HepG2 (cell line): ENCODE measurements around the gene CDC6. TPM values are rescaled to one million over a fixed set of nuclear protein-coding genes. Genes with fewer than 3 reads are reported as not detected.
A peak's percentile ranks its signal among the peaks of the same experiment; 100 is the strongest.

Experiments used
- AHR ChIP-seq: IDR thresholded peaks from 2 replicates; pipeline ENCODE4 v1.6.1; 2018; ENCODE audit warnings: missing genetic modification reagents, missing compliant biosample characterization
- ARNTL ChIP-seq: sonication (generic); formaldehyde crosslinking; IDR thresholded peaks from 2 replicates; pipeline ENCODE4 v1.4.0; 2020; ENCODE audit warnings: mild to moderate bottlenecking, missing genetic modification reagents
- CHCHD3 ChIP-seq: sonication (generic); formaldehyde crosslinking; IDR thresholded peaks from 2 replicates; pipeline ENCODE4 v1.8.0; 2022; ENCODE audit warnings: mild to moderate bottlenecking, missing genetic modification reagents, moderate library complexity
- CSRNP1 ChIP-seq: sonication (generic); formaldehyde crosslinking; IDR thresholded peaks from 2 replicates; pipeline ENCODE4 v1.8.1; 2023; ENCODE audit warnings: mild to moderate bottlenecking, missing genetic modification reagents
- HNF4G ChIP-seq, 2 experiments: sonication (generic) in 1 of 2; formaldehyde crosslinking in 1 of 2; IDR thresholded peaks; 2 replicates each; pipeline versions ENCODE4 v1.4.0 to v1.6.1; 2011 to 2020; ENCODE audit warnings: borderline replicate concordance in 2 of 2, low read depth in 2 of 2, mild to moderate bottlenecking in 2 of 2, low read length in 1 of 2, missing genetic modification reagents in 1 of 2, moderate library complexity in 1 of 2
- MAFK ChIP-seq, 2 experiments: IDR thresholded peaks in 1 of 2; conservative IDR thresholded peaks in 1 of 2; 2 replicates each; pipeline ENCODE4 v1.6.1; 2011; ENCODE audit warnings: improper control_type of control experiment in 2 of 2, low read length in 2 of 2
- PRPF4 ChIP-seq: fragments of 200-400 bp; formaldehyde crosslinking; IDR thresholded peaks from 2 replicates; pipeline ENCODE4 v1.6.1; 2016; ENCODE audit warnings: low read length, low read depth; ENCODE audit not compliant: poor library complexity, severe bottlenecking
- RORA ChIP-seq: sonication (generic); formaldehyde crosslinking; IDR thresholded peaks from 2 replicates; pipeline ENCODE4 v1.5.0; 2020; ENCODE audit warnings: mild to moderate bottlenecking, missing genetic modification reagents, moderate library complexity
- ZNF224 ChIP-seq: sonication (generic); formaldehyde crosslinking; IDR thresholded peaks from 2 replicates; pipeline ENCODE4 v1.5.0; 2020; ENCODE audit warnings: mild to moderate bottlenecking, missing genetic modification reagents
- ZNF274 ChIP-seq: sonication (generic); formaldehyde crosslinking; IDR thresholded peaks from 2 replicates; pipeline ENCODE4 v1.5.1; 2020; ENCODE audit warnings: mild to moderate bottlenecking, missing genetic modification reagents
- ZNF414 ChIP-seq: sonication (generic); formaldehyde crosslinking; IDR thresholded peaks from 2 replicates; pipeline ENCODE4 v1.5.0; 2020; ENCODE audit warnings: missing genetic modification reagents
- ZNF558 ChIP-seq: sonication (generic); formaldehyde crosslinking; IDR thresholded peaks from 2 replicates; pipeline ENCODE4 v1.9.0; 2022; ENCODE audit warnings: mild to moderate bottlenecking, missing genetic modification reagents, borderline replicate concordance
- ZNF746 ChIP-seq: sonication (generic); formaldehyde crosslinking; IDR thresholded peaks from 2 replicates; pipeline ENCODE4 v1.8.0; 2022; ENCODE audit warnings: mild to moderate bottlenecking, missing genetic modification reagents
- ZNF776 ChIP-seq: sonication (generic); formaldehyde crosslinking; IDR thresholded peaks from 2 replicates; pipeline ENCODE4 v1.4.0; 2020; ENCODE audit warnings: mild to moderate bottlenecking, missing genetic modification reagents
- polyA plus RNA-seq, 8 experiments: library from polyadenylated mRNA; depleted of rRNA in 3 of 8; stranded (reverse) in 7 of 8; unstranded in 1 of 8; fragments of >200 nt; fragmentation: Illumina TruSeq in 4 of 8; extraction: Trizol in 4 of 8; gene quantifications; 2 replicates each; pipeline versions ENCODE4 v1.2.1 to v1.2.3, GENCODE V29; 2011 to 2016; ENCODE audit warnings: low read depth in 4 of 8, missing spikeins in 1 of 8, mixed read lengths in 1 of 8; ENCODE audit not compliant: insufficient read depth in 1 of 8
- total RNA-seq, 5 experiments: library from RNA; depleted of rRNA; stranded (reverse); fragments of >200 nt; fragmentation: Illumina TruSeq; extraction: Trizol; gene quantifications; 2 replicates each; pipeline ENCODE4 v1.2.3, GENCODE V29; 2016; ENCODE audit warnings: low read depth in 1 of 5
- TF ChIP-seq, protein P1 (sequence below): sonication (generic); formaldehyde crosslinking; IDR thresholded peaks from 2 replicates; pipeline ENCODE4; 2020; ENCODE audit warnings: missing genetic modification reagents, mild to moderate bottlenecking, borderline replicate concordance
- TF ChIP-seq, protein P2 (sequence below): sonication (generic); formaldehyde crosslinking; IDR thresholded peaks from 2 replicates; pipeline ENCODE4 v1.4.0; 2020; ENCODE audit warnings: mild to moderate bottlenecking, missing genetic modification reagents
- TF ChIP-seq, protein P3 (sequence below): sonication (generic); formaldehyde crosslinking; IDR thresholded peaks from 2 replicates; pipeline ENCODE4 v1.4.0; 2020; ENCODE audit warnings: missing genetic modification reagents
- TF ChIP-seq, protein P4 (sequence below): sonication (generic); formaldehyde crosslinking; conservative IDR thresholded peaks from 2 replicates; pipeline ENCODE4 v1.8.0; 2022; ENCODE audit warnings: missing genetic modification reagents

The CDC6 gene
- total and polyA plus RNA-seq, 2 of the 13 experiments (the other 11 are each of a cell fraction or from before 2014, with no cell fraction given): 17.4 to 114 TPM

DNA sequence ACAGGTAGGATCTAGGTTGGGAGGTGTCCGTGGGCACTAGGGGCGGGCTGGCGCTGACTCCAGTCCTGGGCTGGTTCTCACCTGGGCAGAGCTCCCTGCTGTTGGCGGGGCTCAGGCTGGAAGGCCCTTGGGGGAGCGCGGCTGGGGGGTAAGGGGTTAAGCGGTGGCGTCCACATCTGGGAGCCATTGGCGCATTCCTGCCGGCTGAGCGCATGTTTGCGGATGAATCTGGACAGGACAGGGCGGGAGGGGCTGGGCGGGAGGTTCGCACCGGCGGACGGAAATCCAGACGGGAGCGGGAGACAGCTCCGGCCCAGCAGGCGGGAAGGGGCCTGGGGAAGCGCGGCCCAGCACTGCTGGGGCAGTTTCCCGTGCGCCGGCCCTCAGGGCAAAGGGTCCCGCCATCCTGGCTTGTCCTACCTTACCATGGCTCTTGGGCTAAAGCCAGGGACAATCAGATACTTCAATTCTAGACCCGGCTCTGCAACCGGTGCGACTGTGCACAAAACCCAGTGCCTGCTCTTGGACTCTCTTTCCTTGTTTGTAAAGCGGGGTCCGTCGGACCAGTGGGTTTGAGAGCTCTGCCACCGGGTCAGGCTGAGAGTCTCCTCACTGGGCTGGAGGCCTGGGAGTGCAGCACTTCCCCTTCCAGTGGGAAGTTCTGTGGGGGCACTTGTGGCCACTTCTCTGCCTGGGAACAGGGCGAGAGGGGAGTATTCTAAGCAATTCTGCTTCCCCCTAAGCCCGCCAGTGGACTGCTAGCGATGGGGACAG, 29.1 kb downstream of the CDC6 start (continued):
- TF ChIP-seq, protein P1, sequence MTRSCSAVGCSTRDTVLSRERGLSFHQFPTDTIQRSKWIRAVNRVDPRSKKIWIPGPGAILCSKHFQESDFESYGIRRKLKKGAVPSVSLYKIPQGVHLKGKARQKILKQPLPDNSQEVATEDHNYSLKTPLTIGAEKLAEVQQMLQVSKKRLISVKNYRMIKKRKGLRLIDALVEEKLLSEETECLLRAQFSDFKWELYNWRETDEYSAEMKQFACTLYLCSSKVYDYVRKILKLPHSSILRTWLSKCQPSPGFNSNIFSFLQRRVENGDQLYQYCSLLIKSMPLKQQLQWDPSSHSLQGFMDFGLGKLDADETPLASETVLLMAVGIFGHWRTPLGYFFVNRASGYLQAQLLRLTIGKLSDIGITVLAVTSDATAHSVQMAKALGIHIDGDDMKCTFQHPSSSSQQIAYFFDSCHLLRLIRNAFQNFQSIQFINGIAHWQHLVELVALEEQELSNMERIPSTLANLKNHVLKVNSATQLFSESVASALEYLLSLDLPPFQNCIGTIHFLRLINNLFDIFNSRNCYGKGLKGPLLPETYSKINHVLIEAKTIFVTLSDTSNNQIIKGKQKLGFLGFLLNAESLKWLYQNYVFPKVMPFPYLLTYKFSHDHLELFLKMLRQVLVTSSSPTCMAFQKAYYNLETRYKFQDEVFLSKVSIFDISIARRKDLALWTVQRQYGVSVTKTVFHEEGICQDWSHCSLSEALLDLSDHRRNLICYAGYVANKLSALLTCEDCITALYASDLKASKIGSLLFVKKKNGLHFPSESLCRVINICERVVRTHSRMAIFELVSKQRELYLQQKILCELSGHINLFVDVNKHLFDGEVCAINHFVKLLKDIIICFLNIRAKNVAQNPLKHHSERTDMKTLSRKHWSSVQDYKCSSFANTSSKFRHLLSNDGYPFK (CRISPR knock-in tag): no peak; the same call in 1 of the 2 replicates
- TF ChIP-seq PRPF4 (no peak), ZNF414 (CRISPR knock-in tag) (no peak), MAFK (conservative IDR thresholded peaks at IDR 0.05 in 1 of 2, IDR thresholded peaks at IDR 0.05 in 1 of 2; ENCODE audit: low read length in 2 of 2) (no peak), CSRNP1 (CRISPR knock-in tag) (no peak), ZNF746 (CRISPR knock-in tag) (peak; percentile 82; the same call in 1 of the 2 replicates), ZNF776 (CRISPR knock-in tag) (0 out of 2 replicates have a peak, but pooled peaks have one; percentile 62), AHR (CRISPR knock-in tag) (no peak), ZNF274 (CRISPR knock-in tag) (no peak), HNF4G (IDR thresholded peaks at IDR 0.05; ENCODE audit: borderline replicate concordance, low read depth, low read length) (peak; percentile 43; the same call in 1 of the 2 replicates), HNF4G (CRISPR knock-in tag; IDR thresholded peaks at IDR 0.05; ENCODE audit: borderline replicate concordance, low read depth) (no peak), ARNTL (CRISPR knock-in tag) (peak; percentile 51; the same call in 1 of the 2 replicates), CHCHD3 (no peak), RORA (CRISPR knock-in tag) (no peak), ZNF224 (CRISPR knock-in tag) (0 out of 2 replicates have a peak, but pooled peaks have one; percentile 25), ZNF558 (no peak)
- TF ChIP-seq, protein P2, sequence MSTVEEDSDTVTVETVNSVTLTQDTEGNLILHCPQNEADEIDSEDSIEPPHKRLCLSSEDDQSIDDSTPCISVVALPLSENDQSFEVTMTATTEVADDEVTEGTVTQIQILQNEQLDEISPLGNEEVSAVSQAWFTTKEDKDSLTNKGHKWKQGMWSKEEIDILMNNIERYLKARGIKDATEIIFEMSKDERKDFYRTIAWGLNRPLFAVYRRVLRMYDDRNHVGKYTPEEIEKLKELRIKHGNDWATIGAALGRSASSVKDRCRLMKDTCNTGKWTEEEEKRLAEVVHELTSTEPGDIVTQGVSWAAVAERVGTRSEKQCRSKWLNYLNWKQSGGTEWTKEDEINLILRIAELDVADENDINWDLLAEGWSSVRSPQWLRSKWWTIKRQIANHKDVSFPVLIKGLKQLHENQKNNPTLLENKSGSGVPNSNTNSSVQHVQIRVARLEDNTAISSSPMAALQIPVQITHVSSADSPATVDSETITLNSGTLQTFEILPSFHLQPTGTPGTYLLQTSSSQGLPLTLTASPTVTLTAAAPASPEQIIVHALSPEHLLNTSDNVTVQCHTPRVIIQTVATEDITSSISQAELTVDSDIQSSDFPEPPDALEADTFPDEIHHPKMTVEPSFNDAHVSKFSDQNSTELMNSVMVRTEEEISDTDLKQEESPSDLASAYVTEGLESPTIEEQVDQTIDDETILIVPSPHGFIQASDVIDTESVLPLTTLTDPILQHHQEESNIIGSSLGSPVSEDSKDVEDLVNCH: no peak
- TF ChIP-seq, protein P3, sequence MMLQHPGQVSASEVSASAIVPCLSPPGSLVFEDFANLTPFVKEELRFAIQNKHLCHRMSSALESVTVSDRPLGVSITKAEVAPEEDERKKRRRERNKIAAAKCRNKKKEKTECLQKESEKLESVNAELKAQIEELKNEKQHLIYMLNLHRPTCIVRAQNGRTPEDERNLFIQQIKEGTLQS (CRISPR knock-in tag): peak; percentile 75
- TF ChIP-seq, protein P4, sequence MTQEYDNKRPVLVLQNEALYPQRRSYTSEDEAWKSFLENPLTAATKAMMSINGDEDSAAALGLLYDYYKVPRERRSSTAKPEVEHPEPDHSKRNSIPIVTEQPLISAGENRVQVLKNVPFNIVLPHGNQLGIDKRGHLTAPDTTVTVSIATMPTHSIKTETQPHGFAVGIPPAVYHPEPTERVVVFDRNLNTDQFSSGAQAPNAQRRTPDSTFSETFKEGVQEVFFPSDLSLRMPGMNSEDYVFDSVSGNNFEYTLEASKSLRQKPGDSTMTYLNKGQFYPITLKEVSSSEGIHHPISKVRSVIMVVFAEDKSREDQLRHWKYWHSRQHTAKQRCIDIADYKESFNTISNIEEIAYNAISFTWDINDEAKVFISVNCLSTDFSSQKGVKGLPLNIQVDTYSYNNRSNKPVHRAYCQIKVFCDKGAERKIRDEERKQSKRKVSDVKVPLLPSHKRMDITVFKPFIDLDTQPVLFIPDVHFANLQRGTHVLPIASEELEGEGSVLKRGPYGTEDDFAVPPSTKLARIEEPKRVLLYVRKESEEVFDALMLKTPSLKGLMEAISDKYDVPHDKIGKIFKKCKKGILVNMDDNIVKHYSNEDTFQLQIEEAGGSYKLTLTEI: no peak
